Stimulated activated CD4-positive, alpha-beta T cell treated with anti-CD3 and anti-CD28 coated beads, Interleukin-15, amount 100 ng/mL, for 1 hour (primary cell): ENCODE results near the gene MRPL33.

Experiments
- DNase-seq, 2 donors: peaks; one replicate each; pipeline ENCODE4 v3.0.0-alpha.2; 2020; ENCODE audit warnings: low read depth in 1 of 2, low spot score in 1 of 2

MRPL33 gene

DNA sequence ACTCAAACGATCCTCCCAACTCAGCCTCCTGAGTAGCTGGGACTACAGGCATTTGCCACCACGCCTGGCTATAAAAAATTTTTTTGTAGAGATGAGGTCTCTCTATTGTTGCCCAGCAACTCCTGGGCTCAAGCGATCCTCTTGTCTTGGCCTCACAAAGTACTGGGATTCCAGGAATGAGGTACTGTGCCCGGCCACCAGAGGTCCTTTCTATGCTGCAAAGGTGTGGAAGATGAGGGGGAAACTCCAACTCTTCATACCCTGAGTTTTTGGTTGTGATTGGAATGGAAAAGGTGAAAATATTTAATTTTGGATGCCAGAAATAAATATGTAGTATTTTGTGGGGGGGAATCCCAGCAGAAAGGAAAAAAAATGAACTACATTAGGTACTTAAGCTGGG, 36.0 kb downstream of the MRPL33 start:
- DNase-seq: no peak

DNA sequence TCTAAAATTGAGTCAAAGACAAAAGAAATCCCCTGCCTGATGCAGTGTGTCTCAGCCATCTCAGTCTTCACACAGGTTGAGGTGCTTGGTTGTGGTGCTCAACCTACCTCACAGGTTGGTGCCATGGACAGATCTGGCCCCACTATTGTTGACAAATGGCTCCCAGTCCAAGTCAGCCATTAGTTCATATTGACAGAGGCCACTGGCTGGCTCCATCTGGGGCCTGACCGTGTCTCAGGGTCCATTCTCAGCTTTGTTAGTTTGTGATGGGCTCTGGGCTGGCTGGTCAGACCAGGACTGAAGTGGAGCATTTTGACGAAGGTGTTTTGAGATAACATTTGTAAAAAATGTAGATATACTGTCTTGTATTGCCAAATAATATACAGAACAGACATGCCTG, 36.9 kb downstream of the MRPL33 start:
- no peak for DNase-seq

DNA sequence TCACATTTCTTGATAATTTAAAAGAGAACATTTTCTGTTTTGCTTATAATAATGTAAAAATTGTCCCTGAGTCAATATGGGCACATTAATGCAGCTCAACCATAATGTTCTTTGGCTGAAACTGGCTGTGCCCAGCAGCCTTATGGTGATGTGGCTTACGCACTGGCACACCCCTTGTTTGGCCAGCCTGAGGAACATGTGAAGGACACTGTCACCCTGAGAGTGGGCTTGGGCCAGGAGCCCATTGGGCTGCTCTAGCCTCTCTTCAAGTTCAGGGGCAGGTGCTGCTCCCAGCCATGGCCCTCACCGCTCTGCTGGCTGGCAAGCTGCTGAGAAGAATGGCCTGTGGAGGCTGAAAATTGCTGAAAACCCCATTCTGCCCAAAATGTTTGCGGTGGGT, 37.5 kb downstream of the MRPL33 start:
- no peak for DNase-seq

DNA sequence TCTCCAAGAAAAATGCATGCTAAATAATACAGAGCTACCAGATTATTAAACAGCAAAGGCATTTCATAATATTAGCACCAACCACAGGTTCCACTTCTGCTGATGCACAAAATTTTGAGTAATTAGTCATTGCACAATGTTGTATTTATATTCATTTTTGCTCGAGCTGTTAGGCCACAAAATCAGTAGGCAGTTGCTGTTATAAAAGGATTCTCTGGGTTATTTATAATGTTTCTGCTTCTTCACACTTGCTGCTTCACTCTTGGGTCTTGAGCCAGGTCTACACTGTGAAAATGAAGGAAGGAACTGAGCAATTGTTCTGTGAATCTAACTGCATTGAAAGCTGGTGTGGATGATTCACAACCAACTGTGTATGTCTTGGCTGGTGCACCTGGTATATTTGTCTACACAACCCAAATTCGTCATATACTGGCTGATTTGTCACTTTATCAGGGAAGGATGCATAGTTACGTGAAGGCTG, 38.3 kb downstream of the MRPL33 start:
- no peak for DNase-seq

- no peak for DNase-seq
Observed at GRCh38 chr2:27810455-27810854, 38.9 kb downstream of the MRPL33 start.

DNA sequence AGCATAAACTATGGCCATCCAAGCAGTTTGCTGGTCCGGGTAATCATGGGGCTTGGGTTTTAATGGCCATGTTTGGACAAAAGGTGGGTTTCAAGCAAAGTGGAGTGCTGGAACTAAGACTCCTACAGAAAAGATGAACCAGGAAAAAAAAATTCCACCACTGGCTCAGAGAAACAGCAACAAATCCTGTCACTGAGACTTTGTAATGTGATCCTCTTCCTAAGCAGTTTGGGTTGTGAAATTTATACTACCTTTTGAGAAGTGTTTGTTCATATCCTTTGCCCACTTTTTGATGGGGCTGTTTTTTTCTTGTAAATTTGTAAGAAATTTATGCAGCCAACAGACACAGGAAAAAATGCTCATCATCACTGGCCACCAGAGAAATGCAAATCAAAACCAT, 40.2 kb downstream of the MRPL33 start:
- no peak for DNase-seq

GRCh38 chr2:27814758-27815157, 43.2 kb downstream of the MRPL33 start:
- no peak for DNase-seq

- DNase-seq: no peak
Observed at GRCh38 chr2:27815860-27816438, 44.4 kb downstream of the MRPL33 start.

GRCh38 chr2:27822049-27822448, 50.5 kb downstream of the MRPL33 start:
- no peak for DNase-seq

DNA sequence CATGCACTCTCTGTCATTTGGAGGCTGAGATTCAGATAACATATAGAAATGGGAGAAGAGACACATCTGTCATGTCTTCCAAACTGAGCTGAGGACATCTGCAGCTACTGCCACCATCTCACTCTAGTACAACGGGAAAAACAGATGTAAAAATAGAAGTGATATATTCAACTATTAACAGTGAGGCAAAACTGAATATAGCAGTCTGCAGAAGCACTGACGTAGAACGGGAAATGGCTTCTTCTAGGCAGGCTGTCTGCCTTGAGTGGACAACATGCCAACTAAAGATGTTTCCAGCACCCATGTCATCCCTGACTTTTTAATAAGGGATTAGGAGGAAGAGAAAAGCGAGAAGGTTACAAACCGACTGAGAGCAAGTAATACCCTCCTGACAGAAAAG, 51.6 kb downstream of the MRPL33 start:
- DNase-seq: no peak

DNA sequence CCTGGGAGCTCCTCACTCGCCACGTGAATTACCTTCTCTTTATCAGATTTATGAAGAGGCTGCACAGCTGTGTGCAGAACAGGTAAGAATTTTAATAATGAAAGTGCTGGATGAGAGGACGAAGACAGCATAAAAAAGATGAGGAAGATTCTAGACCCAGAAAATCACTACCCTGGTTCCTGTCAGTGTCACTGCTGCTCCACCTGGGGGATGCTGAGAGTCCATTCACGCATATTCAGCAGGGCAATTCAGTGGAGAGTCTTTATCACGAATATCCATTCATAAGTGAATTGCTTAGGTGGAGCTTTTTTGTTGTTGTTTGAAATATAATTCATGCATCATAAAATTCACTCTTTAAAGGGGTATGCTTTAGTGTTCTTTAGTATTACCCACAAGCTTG, 52.0 kb downstream of the MRPL33 start:
- no peak for DNase-seq

GRCh38 chr2:27824401-27824800, 52.9 kb downstream of the MRPL33 start:
- no peak for DNase-seq

- DNase-seq: no peak
Observed at GRCh38 chr2:27828305-27828704, 56.8 kb downstream of the MRPL33 start.
